ENCODE results near the gene TEAD2. TPM values are rescaled to one million over a fixed set of nuclear protein-coding genes. Genes with fewer than 3 reads are reported as not detected.

The TEAD2 gene
- total and polyA plus RNA-seq, 2 of the 13 experiments (the other 11 are each of a cell fraction or from before 2014, with no cell fraction given): 10.8 to 12.5 TPM

- ATAC-seq (no peak), DNase-seq (ENCODE audit: low spot score) (no peak), FAIRE-seq (no peak)
- H3K4me3 ChIP-seq (replicated peaks in 1 of 3; ENCODE audit: insufficient read depth in 1 of 3, low read depth in 2 of 3, low read length in 3 of 3): no peak overlapping the region
- no TSS peak for BruUV-seq (replicated peaks)
- no peaks in the 10 kb centered on the region for H3K9me3 ChIP-seq (ENCODE audit: low read length)
- H3K27ac ChIP-seq (ENCODE audit: extremely low read length, insufficient read depth, low read length): no peak overlapping the region
- H3K36me3 ChIP-seq (replicated peaks in 1 of 2; ENCODE audit: control insufficient read depth in 1 of 2, insufficient read depth in 2 of 2, low read length in 2 of 2): no peaks in the 10 kb centered on the region
- intact Hi-C loops (cut with micrococcal nuclease; ENCODE audit: unreplicated experiment) (no loop called here), in situ Hi-C loops (cut with HindIII; ENCODE audit: extremely low pct_ligation_motif_present, low pct_unique_long_range_greater_than_20kb) (no loop called here)
- H2AFZ ChIP-seq (ENCODE audit: low read length): no peak overlapping the region
- H3K4me2 ChIP-seq (ENCODE audit: low read depth, low read length): no peak overlapping the region
- ChIA-PET CTCF (ENCODE audit: low intra/inter-chr PET ratio, low total read pairs) (no interaction called here), POLR2A (no interaction called here)
- 65% methylated on average over 14 of the region's 14 CpGs for WGBS (ENCODE audit: low lambda C conversion rate)
- H3K79me2 ChIP-seq (ENCODE audit: insufficient read depth, low read length): no peaks in the 10 kb centered on the region
- no peak overlapping the region for H3K9ac ChIP-seq (ENCODE audit: insufficient read depth, low read depth, low read length)
- no peaks in the 10 kb centered on the region for H4K20me1 ChIP-seq (ENCODE audit: insufficient read depth, low read length)
- no peaks in the 10 kb centered on the region for H3K27me3 ChIP-seq (ENCODE audit: control insufficient read depth in 1 of 2, insufficient read depth in 2 of 2, low read length in 2 of 2)
- H3K4me1 ChIP-seq (ENCODE audit: insufficient read depth, low read length): peaks cover 36% of the 10 kb centered on the region
- no peak for TF ChIP-seq ZNF501 (CRISPR knock-in tag; IDR thresholded peaks at IDR 0.05)
- TF ChIP-seq ZNF234 (CRISPR knock-in tag; conservative IDR thresholded peaks at IDR 0.05): no peak
- no peak for TF ChIP-seq ZNF709 (CRISPR knock-in tag; IDR thresholded peaks at IDR 0.05)
- TF ChIP-seq TARDBP (CRISPR knock-in tag; IDR thresholded peaks at IDR 0.05): no peak
- no peak for TF ChIP-seq ZNF441 (CRISPR knock-in tag; IDR thresholded peaks at IDR 0.05; ENCODE audit: borderline replicate concordance)
- TF ChIP-seq ZMAT3 (CRISPR knock-in tag; conservative IDR thresholded peaks at IDR 0.05): no peak
- TF ChIP-seq HOMEZ (CRISPR knock-in tag; IDR thresholded peaks at IDR 0.05; ENCODE audit: low read depth): no peak
- TF ChIP-seq HDAC1 (CRISPR knock-in tag; IDR thresholded peaks at IDR 0.05): no peak
- TF ChIP-seq TFAP4 (IDR thresholded peaks at IDR 0.05; ENCODE audit: borderline replicate concordance, low read depth): no peak
- no peak for TF ChIP-seq NPAS2 (CRISPR knock-in tag; IDR thresholded peaks at IDR 0.05; ENCODE audit: borderline replicate concordance)
- no peak for TF ChIP-seq FOSL2 (CRISPR knock-in tag; IDR thresholded peaks at IDR 0.05)
- no peak for TF ChIP-seq ZNF574 (CRISPR knock-in tag; IDR thresholded peaks at IDR 0.05)
- no peak for TF ChIP-seq ZNF24 (IDR thresholded peaks at IDR 0.05)
- TF ChIP-seq PCBP2 (optimal IDR thresholded peaks at IDR 0.05; ENCODE audit: low read depth, low read length, poor library complexity, severe bottlenecking): no peak
- no peak for TF ChIP-seq AFF4 (CRISPR knock-in tag; IDR thresholded peaks at IDR 0.05)
- no peak for TF ChIP-seq KAT2B (IDR thresholded peaks at IDR 0.05; ENCODE audit: borderline replicate concordance, low read depth, low read length)
- TF ChIP-seq ZNF510 (CRISPR knock-in tag; IDR thresholded peaks at IDR 0.05; ENCODE audit: low read depth): no peak
Observed at GRCh38 chr19:49335784-49336481, 26.3 kb downstream of the TEAD2 start.

All from HepG2 (cell line).